Erythroblast (primary cell): Measurements from ENCODE around the gene FBXL16.

Source experiments
- DNase-seq, 2 experiments: peaks; one replicate each; lab custom pipeline; 2025; lab: John Stamatoyannopoulos, UW
- GATA1 ChIP-seq: IDR thresholded peaks from 2 replicates; pipeline ENCODE4 v1.6.1; 2011; ENCODE audit warnings: low read depth, mild to moderate bottlenecking, control low read depth, low read length, moderate library complexity
- POLR2A ChIP-seq: IDR thresholded peaks from 2 replicates; pipeline ENCODE4 v1.6.1; 2011; ENCODE audit warnings: mild to moderate bottlenecking, low read length

FBXL16 gene

DNA sequence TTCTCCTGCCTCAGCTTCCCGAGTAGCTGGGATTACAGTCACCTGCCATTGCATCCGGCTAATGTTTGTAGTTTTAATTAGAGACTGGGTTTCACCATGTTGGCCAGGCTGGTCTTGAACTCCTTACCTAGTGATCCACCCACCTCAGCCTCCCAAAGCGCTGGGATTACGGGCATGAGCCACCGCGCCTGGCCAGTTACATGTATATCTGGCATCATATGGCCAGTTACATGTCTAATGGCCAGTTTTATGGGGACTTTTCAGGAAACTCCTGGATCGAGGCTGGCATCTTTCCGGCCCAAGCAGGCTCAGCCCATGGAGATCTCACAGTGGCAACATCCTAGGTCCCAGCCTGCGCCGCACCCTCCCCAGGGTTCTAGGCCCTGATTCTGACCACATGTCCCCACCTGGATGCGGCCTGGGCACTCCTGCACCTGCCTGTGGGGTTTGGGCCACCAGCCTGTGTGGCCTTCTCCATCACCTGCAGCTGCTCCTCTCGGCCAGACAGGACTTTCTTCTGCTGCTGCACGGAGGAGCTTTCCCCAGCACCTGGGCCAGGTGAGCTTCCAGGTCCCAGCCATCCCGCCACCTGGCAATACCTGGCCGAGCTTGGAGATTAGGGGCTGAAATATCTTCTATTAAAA, 36.5 kb upstream of the FBXL16 start:
- TF ChIP-seq GATA1 (no peak), POLR2A (no peak)
- DNase-seq, result no peak

DNA sequence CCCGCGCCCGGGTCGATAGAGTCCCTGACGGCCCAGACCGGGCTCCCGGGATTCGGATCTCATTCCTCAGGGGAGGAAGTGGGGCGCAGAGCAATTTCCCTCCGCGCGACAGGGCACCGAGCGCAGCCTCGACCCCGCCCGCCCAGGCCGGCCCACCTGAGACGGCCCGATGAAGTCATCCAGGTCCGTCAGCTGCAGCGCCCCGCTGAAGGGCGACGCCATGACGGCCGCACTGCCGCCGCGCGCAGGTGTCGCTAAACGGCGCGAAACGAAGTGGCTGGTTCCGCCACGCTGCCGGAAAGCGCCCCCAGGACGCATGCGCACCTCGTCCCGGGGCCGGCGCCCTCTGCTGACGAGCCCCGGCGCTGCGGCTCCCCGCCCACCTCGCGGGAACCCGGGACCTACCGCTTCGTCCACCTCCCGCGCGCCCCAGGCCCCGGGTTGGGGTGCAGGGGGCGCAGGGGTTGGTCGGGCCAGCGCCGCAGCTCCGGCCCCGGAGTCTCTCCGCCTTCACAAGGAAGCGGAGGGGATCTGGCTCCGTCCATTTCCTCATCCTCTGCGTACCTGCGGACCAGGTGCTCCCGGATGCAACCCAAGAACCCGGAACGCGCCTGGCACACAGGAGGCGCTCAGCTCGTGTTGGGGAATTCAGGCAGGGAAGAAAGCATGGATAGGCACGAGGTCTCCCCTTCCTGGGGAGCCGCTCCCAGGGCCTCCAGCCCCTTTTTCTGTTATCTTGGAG, 35.3 kb upstream of the FBXL16 start, which contains the start of gene CIAO3:
CIAO3 (minus strand) TSS at position 234 of the 742 bp plus-strand sequence; CDS start at position 222, 12 bp downstream.
- no peak for TF ChIP-seq GATA1
- peak; percentile 65 for TF ChIP-seq POLR2A
- peak; percentile 94 to 97 for DNase-seq

DNA sequence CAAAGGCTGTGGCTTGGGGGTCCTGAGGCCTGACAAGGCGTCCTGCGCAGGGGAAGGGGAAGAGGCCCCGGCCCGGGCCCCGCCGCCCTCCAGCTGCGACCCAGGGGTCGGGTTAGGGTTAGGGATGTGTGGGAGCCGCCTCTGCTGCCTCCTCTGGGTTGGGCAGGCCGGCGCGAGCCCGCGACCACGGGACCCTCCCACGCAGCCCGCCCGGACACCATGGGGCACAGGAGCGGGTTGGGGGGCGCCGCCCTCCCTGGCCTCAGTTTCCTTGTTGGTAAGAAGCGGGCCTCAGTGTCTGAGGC, 34.8 kb upstream of the FBXL16 start:
- peak in 1 of 2 experiments; percentile 57 for DNase-seq
- no peak for TF ChIP-seq GATA1
- no peak for TF ChIP-seq POLR2A

DNA sequence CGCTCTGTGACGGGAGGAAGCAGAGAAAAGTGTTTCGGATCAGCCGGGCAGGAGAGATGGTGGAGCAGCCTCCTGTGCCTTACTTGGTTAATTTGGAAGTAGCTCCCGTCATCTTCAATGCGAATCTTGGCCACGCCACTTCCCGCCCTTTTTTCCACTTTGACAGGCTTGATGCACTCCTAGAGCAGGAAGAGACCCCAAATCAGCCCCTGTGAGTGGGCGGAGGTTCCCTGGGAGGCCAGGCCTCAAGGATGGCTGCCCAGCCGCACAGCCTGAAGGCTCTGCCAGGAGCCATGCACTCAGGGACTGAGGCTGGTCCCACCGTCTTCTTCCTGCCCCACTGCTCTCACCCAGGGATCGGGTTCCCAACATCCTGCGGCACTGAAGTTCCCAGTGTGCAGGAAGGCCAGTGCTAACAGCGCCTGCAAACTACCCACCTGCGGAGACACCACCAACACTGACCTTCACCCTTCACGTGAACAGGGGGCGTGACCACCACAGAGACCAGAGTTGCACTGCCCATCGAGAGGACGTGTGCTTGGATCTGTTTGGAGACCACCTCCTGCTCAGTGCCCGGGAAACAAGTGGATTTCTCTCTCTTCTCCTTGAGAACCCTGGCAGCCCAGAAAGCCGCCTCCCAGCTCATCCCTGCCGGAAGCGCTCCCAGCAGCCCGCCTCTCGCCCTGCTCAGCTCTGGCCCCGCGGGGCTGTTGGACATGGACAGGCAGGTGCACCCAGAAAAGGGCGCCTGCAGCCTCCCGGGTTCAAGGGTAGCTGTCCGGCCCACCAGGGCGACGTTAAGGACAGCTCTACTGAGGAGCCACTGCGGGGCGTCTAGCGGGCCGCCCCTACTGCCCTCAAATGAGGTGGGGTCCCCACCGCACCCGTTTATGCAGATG, 34.2 kb upstream of the FBXL16 start:
- no peak for TF ChIP-seq GATA1
- TF ChIP-seq POLR2A, result no peak

DNA sequence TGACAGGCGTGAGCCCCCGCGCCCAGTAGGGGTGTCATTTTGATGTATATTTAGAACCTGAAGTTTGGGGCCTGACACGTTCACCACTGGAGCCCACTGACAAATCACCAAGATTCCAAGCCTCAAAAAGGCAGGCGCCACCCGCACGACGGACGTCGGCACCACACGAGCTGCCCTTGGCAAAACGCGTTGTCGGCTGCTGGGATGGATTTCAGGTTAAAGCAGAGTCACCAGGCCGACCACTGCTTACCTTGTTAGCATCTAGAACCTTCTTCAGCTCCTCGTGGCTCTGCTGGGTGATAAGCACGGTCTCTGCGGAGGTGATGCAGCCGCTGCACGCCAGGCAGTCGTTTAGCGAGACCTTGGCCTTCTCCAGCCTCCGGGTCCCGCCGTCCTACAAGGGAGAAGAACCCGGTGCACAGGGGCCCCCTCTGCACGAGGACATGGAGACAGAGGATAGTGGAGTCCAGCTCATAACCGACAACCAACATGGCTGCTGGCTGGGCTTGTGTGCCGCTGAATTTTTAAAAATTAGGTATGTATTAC, 31.4 kb upstream of the FBXL16 start:
- no peak for DNase-seq
- TF ChIP-seq GATA1 (no peak), POLR2A (no peak)

More for the DNA sequence above, 34.2 kb upstream of the FBXL16 start:
- no peak for DNase-seq

DNA sequence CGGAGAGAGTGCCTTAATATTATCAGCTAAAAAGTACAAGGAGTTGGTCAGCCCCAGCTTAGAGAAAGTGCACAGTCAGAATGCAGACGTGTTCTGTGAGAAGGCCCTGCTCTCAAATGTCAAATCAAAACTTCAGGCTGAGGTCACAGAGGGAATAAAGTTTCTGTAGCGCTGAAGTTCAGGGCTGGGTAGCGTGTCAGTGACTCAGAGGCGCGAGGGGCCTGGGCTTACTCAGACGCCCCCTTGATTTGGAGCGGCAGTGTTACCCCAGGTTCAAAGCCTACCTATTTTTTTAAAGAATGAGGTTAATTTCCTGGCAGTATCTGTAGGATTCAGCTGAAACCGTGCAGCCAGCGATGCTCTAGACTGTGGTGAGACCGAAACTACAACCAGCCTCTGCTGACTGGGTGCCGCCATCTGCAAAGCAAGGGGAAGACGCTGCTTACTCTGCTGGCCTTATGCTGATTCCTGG, 30.4 kb upstream of the FBXL16 start:
- no peak for DNase-seq

DNA sequence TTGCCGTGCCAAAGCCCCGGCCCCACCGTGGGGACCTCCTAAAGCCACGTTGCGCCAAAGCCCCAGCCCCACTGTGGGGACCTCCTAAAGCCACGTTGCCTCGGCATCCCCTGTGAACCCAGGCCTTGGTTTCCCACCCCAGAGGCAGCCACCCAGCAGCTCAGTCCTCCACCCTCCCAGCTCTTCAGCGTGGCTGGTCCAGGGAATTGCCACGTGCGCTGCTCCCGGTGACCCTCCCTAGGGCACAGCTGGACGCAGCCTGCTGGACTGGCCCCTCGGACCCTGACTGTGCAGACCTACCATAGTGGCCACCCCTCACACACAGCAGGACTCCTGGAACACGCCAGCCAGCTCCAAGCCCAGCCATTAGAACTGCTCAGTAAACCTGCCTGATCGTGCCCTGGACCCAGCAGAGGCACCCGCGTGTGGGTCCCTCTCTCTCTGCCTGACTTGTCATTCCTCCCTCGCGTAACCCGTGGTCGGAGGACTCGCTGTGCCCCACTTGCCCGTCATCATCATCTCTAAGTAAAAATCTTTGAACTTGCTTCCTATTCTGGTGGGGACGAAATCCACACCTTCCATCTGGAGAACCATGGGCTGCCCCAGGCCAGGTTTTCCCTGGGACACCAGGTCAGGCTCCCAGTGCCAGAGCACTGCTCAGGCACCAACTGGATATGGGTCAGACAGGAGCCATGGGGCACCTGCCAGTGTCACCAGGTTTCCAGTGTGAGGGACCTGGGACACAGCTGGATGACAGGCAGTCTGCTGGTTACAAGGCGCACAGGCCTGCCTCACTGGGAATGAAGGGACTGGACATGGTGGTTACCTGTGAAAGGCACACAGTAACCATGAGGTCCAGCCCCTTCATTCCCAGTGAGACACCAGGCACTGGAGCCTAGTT, 29.6 kb upstream of the FBXL16 start:
- DNase-seq, result no peak
- TF ChIP-seq POLR2A, result no peak
- no peak for TF ChIP-seq GATA1

More for the DNA sequence above, 30.4 kb upstream of the FBXL16 start:
- TF ChIP-seq POLR2A (no peak), GATA1 (no peak)

DNA sequence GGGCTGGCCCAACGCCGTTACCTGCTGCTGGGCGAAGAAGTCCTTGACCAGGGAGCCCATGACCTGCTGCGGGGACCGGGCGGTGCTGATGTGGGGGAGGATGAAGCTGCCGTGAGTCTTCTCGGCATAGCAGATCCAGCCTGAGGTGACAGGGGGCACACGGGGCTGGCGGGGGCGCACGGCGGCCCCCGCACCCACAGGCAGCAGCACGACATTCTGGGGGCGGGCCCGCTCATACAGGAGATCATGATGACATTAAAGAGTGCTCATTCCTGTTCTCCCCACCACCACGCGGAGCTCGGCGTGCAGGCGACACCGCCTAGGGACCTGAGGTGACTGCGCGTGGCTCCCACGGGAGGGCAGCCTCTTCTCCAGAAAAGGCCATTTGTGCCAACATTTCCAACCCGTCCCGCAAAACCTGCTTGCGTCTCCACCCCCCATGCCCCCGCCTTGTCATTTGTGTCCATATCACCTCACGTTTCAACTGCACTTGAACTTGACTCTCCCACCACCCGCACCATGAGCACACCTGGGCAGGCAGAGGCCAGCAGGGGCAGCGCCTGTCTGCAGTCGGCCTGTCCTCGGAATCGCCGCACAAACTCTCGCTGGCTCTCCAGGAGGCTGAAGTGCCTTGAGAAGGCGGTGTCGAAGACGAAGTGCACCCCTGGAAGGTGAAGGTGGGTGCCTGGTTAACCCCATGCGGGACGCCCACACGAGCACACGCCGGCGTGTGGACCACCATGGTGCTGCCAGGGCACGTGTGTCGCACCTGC, 28.8 kb upstream of the FBXL16 start:
- DNase-seq, result no peak
- TF ChIP-seq POLR2A (no peak), GATA1 (no peak)

DNA sequence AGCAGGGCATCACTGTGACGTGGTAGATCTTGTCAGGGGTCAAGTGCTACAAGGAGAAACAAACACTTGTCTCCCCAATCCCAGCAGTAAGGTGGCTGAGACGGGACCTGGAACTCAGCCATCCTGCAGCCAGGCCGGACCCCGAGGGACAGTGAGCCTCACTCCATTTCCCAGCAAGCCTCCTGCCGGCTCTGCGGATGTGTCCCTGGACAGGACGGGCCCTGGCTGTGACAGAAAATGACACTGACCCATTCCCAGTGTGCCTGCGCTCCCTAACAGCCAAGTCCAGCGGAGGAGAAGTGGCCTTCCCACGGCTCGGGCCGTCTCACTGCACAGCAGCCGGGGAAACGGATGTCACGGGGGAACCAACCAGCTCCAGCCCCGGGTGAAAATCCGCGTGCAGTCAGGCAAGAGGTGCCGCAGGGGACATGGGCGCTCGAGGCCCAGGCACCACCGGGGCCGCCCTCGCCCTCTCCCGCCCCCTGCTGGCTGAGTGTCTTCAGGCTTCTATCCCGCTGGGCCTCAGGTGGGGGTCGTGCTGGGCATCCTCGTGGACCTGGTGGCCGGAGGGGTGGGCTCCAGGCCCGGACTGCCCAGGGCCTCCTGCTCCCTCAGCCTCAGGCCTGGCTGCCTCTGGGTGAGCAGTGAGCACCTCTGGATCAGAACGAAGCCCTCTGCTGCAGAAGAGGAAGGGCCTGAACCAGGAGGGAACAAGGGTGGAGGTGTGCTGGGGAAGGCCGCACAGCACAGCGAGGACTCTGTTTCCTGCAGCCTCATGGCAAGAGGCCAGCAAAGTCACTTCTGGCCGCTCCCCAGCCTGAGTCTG, 28.0 kb upstream of the FBXL16 start:
- DNase-seq, result no peak
- no peak for TF ChIP-seq POLR2A
- no peak for TF ChIP-seq GATA1

DNA sequence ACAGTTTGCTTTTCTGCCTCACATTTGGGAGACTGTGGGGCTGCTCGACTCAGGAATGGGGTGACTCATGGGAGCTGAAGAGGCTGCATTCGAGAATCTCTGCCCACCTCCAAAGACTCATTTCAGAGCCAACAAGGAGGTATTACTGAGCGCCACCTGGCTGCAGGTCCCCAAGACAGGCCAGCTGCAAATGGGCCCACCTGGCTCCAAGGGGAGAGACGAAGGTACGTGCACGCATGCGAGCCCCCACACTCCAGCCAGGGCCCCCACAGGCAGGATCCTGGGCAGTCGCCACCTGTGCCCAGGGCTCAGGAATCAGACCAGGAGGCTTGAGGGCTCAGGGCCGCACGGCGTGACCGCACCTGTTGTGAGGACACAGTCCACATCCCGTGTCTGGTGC, 27.3 kb upstream of the FBXL16 start:
- TF ChIP-seq POLR2A (no peak), GATA1 (no peak)
- DNase-seq, result no peak

DNA sequence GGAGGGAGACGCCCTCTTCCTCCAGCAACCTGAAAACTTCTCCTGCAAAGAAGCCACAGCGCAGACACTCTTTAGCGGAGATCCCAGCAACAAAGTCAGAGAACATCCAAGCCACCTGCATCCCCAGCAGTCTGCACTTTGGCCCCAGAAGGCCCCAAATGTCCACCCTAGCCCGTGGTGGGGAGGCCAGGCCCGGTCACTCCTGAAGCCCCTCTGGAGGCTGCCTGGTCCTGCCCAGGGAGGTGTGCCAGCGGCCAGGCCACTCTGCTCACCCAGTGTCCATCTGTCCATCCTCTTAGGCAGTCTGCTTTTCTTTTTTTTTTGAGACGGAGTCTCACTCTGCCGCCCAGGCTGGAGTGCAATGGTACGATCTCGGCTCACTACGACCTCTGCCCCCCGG, 26.7 kb upstream of the FBXL16 start:
- no peak for DNase-seq
- TF ChIP-seq POLR2A (no peak), GATA1 (no peak)
